Progenitor cell of endocrine pancreas (in vitro differentiated cells): ENCODE data around the gene MINDY3. TPM values are rescaled to one million over a fixed set of nuclear protein-coding genes. Genes with fewer than 3 reads are reported as not detected.

ENCODE experiments used
- DNase-seq: peaks from one replicate; pipeline ENCODE4 v3.0.0; 2021; ENCODE audit warnings: low spot score; ENCODE audit not compliant: unreplicated experiment
- H3K27ac Mint-ChIP-seq: 2 replicates; pipeline ENCODE4 v1.8.0; 2021; ENCODE audit warnings: mild to moderate bottlenecking, moderate library complexity, mixed read lengths
- H3K27me3 Mint-ChIP-seq: 2 replicates; pipeline ENCODE4 v1.8.0; 2021; ENCODE audit warnings: mixed read lengths
- H3K36me3 Mint-ChIP-seq: 2 replicates; pipeline ENCODE4 v1.8.0; 2022; ENCODE audit warnings: mixed read lengths; ENCODE audit not compliant: insufficient read depth
- H3K4me1 Mint-ChIP-seq: 2 replicates; pipeline ENCODE4 v1.8.0; 2021; ENCODE audit warnings: low read depth, mixed read lengths
- H3K4me3 Mint-ChIP-seq: 2 replicates; pipeline ENCODE4 v1.8.0; 2021; ENCODE audit warnings: low read depth, mild to moderate bottlenecking, moderate library complexity, mixed read lengths
- H3K9me3 Mint-ChIP-seq: 2 replicates; pipeline ENCODE4 v1.8.0; 2021; ENCODE audit warnings: low read depth, mixed read lengths
- total RNA-seq: library from RNA; stranded (reverse); gene quantifications from 2 replicates; pipeline ENCODE4 v1.2.1, GENCODE V29; 2021
- TF ChIP-seq, protein P1 (sequence below): fragments of 200-600 bp; sonication (generic); IDR thresholded peaks from one replicate; pipeline ENCODE4 v1.5.0; 2021; ENCODE audit warnings: antibody characterized with exemption, mild to moderate bottlenecking; ENCODE audit not compliant: unreplicated experiment

Gene MINDY3
- total RNA-seq, 1 donor from 2014 or later = 26.2 TPM

DNA sequence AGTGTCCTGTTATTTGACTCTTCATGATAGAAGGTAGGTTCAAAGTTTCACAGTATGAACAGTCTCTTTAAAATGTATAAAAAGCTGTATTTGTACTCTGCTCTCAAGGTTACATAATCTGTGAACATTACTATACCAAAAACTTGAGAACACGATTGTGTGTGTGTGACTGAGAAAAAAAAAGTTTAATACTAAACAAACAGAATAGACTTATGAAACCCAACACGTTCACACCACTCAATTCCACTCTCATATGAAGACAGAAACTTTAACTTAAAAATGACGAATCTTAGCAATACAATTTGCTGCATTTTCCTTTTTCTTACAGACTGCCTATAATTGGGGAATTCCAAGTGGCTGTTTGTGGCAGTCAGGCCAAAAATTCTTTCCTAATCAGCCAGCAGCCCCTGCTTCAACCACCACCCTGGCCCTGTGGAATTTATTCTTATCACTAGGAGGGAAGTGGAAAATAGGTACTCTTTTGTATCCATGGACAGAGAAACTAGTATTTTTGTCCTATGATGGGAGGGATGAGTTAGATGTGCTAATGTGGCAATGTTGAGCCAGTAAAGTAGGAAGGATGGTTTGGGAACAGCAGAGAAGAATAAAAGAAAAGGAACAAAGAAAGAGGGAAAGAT is 42.8 kb downstream of the MINDY3 start:
- no peak for DNase-seq

DNA sequence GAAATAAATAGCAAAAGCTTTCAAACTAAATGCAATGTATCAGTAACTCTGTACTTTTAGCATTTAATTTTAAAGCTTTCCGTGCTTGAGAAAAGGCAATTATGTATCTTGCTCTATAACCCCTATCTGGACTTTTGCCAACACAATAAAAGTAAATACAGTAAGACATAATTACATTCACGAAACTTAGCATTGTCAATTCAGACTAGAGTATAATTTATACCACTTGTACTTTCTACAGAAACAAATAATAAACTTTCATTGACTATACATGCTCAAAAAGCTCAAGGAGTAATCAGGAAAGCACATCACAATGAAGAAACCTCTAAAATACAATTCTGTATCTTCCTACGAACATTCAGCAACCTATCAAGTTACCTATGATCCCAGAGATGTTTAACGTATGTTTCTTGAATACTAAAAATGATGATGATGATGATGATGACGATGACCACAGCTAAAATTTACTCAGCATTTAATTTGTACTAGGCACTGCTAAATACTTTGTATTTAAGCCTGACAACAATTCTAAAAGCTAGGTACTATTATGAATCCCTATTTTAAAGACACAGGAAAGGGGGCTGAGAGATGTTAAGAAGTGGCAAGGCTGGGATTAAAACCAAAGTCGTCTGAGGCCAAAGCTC is 44.9 kb downstream of the MINDY3 start:
- no peak overlapping the region for H3K4me3 Mint-ChIP-seq
- H3K27me3 Mint-ChIP-seq = no peaks in the 10 kb centered on the region
- no peak overlapping the region for H3K27ac Mint-ChIP-seq
- TF ChIP-seq, protein P1, sequence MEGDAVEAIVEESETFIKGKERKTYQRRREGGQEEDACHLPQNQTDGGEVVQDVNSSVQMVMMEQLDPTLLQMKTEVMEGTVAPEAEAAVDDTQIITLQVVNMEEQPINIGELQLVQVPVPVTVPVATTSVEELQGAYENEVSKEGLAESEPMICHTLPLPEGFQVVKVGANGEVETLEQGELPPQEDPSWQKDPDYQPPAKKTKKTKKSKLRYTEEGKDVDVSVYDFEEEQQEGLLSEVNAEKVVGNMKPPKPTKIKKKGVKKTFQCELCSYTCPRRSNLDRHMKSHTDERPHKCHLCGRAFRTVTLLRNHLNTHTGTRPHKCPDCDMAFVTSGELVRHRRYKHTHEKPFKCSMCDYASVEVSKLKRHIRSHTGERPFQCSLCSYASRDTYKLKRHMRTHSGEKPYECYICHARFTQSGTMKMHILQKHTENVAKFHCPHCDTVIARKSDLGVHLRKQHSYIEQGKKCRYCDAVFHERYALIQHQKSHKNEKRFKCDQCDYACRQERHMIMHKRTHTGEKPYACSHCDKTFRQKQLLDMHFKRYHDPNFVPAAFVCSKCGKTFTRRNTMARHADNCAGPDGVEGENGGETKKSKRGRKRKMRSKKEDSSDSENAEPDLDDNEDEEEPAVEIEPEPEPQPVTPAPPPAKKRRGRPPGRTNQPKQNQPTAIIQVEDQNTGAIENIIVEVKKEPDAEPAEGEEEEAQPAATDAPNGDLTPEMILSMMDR = no peak
- no peaks in the 10 kb centered on the region for H3K9me3 Mint-ChIP-seq
- peaks cover 7% of the 10 kb centered on the region for H3K36me3 Mint-ChIP-seq
- peaks cover 13% of the 10 kb centered on the region for H3K4me1 Mint-ChIP-seq
- no peak for DNase-seq

More for the DNA sequence above, 42.8 kb downstream of the MINDY3 start:
- no peaks in the 10 kb centered on the region for H3K27me3 Mint-ChIP-seq
- no peaks in the 10 kb centered on the region for H3K9me3 Mint-ChIP-seq
- peaks cover 8% of the 10 kb centered on the region for H3K36me3 Mint-ChIP-seq
- H3K4me1 Mint-ChIP-seq = peaks cover 13% of the 10 kb centered on the region
- H3K27ac Mint-ChIP-seq = peak overlapping the region; percentile 21
- no peak overlapping the region for H3K4me3 Mint-ChIP-seq
- TF ChIP-seq, protein P1 = no peak

DNA sequence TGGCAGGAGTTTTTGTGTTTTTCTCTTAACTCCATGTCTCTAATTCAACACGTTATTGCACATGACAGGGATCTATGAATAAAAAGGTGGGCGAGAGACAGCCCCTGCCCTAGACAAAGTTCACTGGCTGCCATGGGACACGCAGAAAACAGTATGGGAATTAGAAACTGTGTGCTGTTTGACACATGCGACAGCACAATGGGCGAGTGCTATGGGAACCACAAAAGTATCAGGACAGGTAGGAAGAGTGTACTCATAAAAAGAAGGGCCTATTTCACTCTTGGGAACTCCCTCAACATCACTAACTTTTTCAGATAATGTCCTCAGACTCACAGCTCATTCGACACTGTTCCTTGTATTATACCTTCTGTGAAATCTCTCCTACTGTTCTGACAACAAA is 45.7 kb downstream of the MINDY3 start:
- Mint-ChIP-seq H3K27ac (no peak overlapping the region), H3K4me1 (peaks cover 13% of the 10 kb centered on the region), H3K27me3 (no peaks in the 10 kb centered on the region), H3K36me3 (peaks cover 7% of the 10 kb centered on the region), H3K4me3 (no peak overlapping the region), H3K9me3 (no peaks in the 10 kb centered on the region)
- no peak for DNase-seq
- TF ChIP-seq, protein P1 = no peak

DNA sequence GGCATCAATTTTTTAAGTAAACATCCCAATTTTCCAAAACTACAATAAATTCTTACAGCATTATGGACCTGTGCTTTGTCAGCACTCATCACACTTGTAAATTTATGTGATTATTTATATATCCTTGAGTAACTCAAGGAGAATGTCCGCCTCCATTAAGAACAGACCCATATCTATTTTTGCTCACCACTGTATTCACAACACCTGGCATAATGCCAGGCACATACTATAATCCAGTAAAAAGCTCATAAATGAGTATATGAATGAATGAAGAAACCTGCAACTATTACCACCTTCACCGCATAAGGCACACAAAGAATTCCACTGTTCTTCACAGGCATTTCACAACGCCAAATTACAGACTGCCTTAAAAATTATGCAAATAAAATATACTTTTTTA is 46.9 kb downstream of the MINDY3 start:
- TF ChIP-seq, protein P1 = no peak
- Mint-ChIP-seq H3K36me3 (peaks cover 6% of the 10 kb centered on the region), H3K27me3 (no peaks in the 10 kb centered on the region), H3K4me1 (peaks cover 17% of the 10 kb centered on the region), H3K4me3 (no peak overlapping the region), H3K9me3 (no peaks in the 10 kb centered on the region), H3K27ac (no peak overlapping the region)
- DNase-seq = no peak

DNA sequence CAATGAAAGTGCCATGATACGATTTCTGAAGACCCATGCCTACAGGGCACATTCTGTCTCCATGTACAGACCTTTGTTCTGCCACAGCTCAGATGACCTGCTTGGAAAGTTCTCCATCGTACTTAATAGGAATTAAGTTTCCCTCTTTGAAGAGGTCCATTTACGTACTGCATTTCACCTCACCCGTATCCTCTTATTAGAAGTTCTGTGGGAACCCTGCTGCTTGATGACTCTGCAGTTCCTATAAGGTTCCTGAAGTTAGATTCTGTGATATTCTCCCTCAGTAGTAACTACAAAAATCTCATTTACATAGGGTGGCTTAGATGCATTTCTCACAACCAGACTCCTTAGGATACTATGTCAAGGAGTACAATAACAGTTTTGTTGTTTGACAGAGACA is 50.9 kb downstream of the MINDY3 start:
- peaks cover 24% of the 10 kb centered on the region for H3K4me1 Mint-ChIP-seq
- TF ChIP-seq, protein P1 = no peak
- no peak for DNase-seq
- no peak overlapping the region for H3K27ac Mint-ChIP-seq
- no peaks in the 10 kb centered on the region for H3K27me3 Mint-ChIP-seq
- H3K9me3 Mint-ChIP-seq = no peaks in the 10 kb centered on the region
- H3K4me3 Mint-ChIP-seq = no peak overlapping the region
- H3K36me3 Mint-ChIP-seq = no peaks in the 10 kb centered on the region
